T-helper 2 cell treated with Interferon-gamma antibody and Interleukin-4, amounts not matched to agents 5 μg/mL and 100 μg/mL, for 36 hours (primary cell): ENCODE data around the gene RAB11FIP5.
"Not testable (repeated sequence)": the region's sequence is repeated elsewhere in the genome, so short reads cannot be mapped to it uniquely, and the experiment has no call there.

Source experiments
- DNase-seq: peaks from one replicate; pipeline ENCODE4 v3.0.0; 2021; ENCODE audit warnings: low spot score
- H3K27ac Mint-ChIP-seq: one replicate; pipeline ENCODE4 v1.8.0; 2021; ENCODE audit warnings: mild to moderate bottlenecking, mixed read lengths
- H3K27me3 Mint-ChIP-seq: one replicate; pipeline ENCODE4 v1.8.0; 2021; ENCODE audit warnings: low read depth, mixed read lengths
- H3K36me3 Mint-ChIP-seq: one replicate; pipeline ENCODE4 v1.8.0; 2021; ENCODE audit warnings: low read depth, mixed read lengths
- H3K4me1 Mint-ChIP-seq: one replicate; pipeline ENCODE4 v1.8.0; 2021; ENCODE audit warnings: low read depth, mixed read lengths
- H3K4me3 Mint-ChIP-seq: one replicate; pipeline ENCODE4 v1.8.0; 2022; ENCODE audit warnings: mild to moderate bottlenecking, moderate library complexity, mixed read lengths
- H3K9me3 Mint-ChIP-seq: one replicate; pipeline ENCODE4 v1.8.0; 2021; ENCODE audit warnings: mixed read lengths

RAB11FIP5 gene

DNA sequence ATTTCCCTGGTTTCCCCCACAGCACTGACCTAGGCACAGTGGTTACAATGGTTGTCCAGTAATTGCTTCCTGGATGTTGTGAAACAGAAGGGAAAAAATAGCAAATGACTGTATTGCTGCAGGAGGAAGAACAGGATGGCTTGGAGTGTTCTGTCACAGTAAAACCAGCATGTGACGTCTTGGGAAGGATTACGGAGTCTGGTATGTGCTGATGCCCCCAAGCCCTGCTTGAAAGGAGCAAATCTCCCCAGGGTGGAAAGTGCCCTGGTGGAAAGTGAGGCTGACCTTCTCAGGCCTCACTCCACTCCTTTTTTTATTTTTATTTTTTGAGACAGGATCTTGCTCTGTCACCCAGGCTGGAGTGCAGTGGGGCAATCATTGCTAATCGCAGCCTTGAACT is 7.8 kb downstream of the RAB11FIP5 start:
- Mint-ChIP-seq H3K27me3 (no peaks in the 10 kb centered on the region), H3K36me3 (no peaks in the 10 kb centered on the region), H3K4me3 (no peak overlapping the region), H3K27ac (no peak overlapping the region), H3K4me1 (peaks cover 27% of the 10 kb centered on the region), H3K9me3 (no peaks in the 10 kb centered on the region)
- no peak for DNase-seq

DNA sequence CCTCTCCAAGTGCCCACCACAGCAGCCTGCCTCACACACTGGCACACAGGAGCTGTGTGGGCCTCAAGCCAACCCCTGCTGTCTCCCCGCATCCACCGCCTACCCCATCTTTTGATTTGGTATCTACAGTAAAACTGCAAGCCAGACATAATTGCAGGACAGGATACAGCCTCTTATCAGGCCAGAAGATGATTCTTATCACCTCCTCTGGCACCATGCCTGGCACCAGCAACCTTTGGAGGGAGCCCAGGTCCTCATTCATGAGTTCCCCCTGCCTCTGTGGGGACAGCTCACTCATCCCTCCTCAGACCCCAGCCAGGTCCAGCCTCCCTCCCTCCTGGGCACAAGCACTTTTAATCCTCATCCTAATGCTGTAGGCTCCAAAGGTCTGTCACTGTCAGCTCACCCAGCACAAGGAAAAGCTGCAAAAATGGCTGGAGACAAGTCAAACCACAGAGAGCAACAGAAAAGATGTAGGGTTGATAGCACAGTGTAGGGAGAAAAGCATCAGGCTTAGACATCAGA is 9.7 kb downstream of the RAB11FIP5 start:
- H3K4me1 Mint-ChIP-seq, result peaks cover 23% of the 10 kb centered on the region
- peak overlapping the region; percentile 2 for H3K4me3 Mint-ChIP-seq
- H3K9me3 Mint-ChIP-seq, result no peaks in the 10 kb centered on the region
- no peaks in the 10 kb centered on the region for H3K36me3 Mint-ChIP-seq
- peak overlapping the region; percentile 74 for H3K27ac Mint-ChIP-seq
- no peak for DNase-seq
- H3K27me3 Mint-ChIP-seq, result no peaks in the 10 kb centered on the region

DNA sequence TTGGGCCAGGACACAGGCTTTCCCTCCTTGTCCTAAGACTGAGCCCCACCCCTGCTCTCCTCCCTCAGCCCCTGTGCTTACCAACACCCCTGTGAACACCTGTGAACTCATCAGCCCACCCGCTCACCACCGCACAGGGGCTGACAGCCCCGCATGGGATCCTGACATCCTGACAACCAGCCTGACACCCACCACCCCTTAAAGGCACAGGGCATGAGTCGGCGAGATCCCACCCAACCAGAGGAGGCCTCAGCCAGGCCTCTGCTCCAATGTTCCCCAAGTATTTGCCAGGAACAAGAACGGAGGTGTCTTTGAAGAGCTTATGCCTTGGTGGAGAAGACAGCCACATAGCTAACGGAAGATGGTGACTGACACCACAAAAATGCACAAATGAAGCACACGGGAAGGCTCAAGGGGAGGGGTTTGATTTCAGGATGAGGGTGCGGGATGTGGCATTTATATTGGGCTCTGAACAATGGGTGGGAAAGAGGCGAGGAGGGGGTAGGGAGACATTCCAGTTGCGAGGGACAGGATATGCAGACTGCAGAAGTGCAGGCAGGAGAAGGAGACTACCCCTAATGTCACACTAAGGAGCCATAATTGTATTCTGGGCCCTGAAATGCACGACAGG is 11.0 kb downstream of the RAB11FIP5 start:
- peaks cover 16% of the 10 kb centered on the region for H3K4me1 Mint-ChIP-seq
- H3K27me3 Mint-ChIP-seq, result no peaks in the 10 kb centered on the region
- no peaks in the 10 kb centered on the region for H3K9me3 Mint-ChIP-seq
- no peak overlapping the region for H3K27ac Mint-ChIP-seq
- no peak overlapping the region for H3K4me3 Mint-ChIP-seq
- no peak for DNase-seq
- H3K36me3 Mint-ChIP-seq, result no peaks in the 10 kb centered on the region

DNA sequence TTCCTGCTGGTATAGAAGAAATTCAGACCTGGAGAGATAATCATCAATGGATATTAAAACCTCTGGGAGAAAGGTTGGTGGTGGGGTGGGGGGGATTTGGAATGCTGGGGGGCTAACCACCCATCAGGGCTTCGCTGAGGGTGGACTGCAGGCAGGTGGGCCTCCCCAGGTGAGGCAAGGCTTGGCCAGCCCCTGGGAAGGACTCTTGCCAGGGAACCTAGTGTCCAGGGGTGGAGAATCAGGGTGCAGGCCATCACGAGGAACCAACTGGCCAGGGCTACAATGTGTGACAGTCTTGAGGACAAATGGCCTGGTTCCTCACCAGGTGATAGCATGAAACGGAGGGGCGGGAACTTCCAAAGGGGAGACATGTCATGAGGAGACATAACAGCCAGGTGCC is 11.8 kb downstream of the RAB11FIP5 start:
- no peak overlapping the region for H3K27ac Mint-ChIP-seq
- H3K4me1 Mint-ChIP-seq, result peaks cover 16% of the 10 kb centered on the region
- no peak overlapping the region for H3K4me3 Mint-ChIP-seq
- H3K27me3 Mint-ChIP-seq, result no peaks in the 10 kb centered on the region
- no peaks in the 10 kb centered on the region for H3K36me3 Mint-ChIP-seq
- DNase-seq, result no peak
- no peaks in the 10 kb centered on the region for H3K9me3 Mint-ChIP-seq

DNA sequence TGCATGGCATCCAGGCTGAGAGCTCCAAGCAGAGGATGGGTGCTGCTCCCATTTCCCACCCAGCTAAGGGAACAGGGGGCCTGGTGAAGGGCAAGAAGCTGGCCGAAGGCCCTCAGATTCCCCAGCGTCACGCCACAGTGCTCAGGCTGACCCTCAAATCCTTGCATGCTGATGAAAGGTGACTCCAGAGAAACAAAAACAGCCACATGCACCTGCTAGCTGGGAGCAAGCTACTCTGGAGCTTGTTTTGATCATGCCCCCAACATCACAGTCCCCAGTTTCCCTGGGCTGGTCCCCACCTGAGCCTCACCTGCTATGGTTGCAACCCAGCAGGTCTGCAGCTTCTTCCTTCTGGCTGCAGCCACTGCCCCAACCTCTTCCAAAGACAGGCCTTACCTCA is 13.3 kb downstream of the RAB11FIP5 start:
- H3K27ac Mint-ChIP-seq, result no peak overlapping the region
- no peaks in the 10 kb centered on the region for H3K27me3 Mint-ChIP-seq
- DNase-seq, result no peak
- peaks cover 16% of the 10 kb centered on the region for H3K4me1 Mint-ChIP-seq
- no peaks in the 10 kb centered on the region for H3K9me3 Mint-ChIP-seq
- H3K4me3 Mint-ChIP-seq, result no peak overlapping the region
- no peaks in the 10 kb centered on the region for H3K36me3 Mint-ChIP-seq

DNA sequence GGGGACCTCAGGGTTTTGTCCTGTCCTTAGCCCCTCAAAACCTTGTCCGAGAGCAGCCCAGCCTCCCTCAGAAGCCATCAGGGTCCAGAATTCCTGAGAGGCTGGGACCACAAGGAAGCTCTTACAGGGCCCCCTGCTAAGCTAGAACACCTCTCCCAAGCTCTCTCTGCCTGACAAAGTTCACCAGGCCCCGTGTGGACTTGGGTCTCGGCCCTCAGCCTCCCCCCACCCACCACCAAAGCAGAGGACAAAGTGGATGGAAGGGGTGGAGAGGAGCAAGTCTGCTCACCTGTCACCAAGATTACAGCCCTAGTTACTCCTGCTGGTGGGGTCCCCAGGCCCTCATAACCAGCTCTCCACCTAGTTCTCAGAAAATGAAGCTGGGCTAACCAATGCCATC is 16.8 kb downstream of the RAB11FIP5 start:
- Mint-ChIP-seq H3K4me3 (no peak overlapping the region), H3K9me3 (no peaks in the 10 kb centered on the region), H3K27me3 (no peaks in the 10 kb centered on the region), H3K36me3 (no peaks in the 10 kb centered on the region), H3K4me1 (no peaks in the 10 kb centered on the region), H3K27ac (no peak overlapping the region)
- DNase-seq, result no peak

DNA sequence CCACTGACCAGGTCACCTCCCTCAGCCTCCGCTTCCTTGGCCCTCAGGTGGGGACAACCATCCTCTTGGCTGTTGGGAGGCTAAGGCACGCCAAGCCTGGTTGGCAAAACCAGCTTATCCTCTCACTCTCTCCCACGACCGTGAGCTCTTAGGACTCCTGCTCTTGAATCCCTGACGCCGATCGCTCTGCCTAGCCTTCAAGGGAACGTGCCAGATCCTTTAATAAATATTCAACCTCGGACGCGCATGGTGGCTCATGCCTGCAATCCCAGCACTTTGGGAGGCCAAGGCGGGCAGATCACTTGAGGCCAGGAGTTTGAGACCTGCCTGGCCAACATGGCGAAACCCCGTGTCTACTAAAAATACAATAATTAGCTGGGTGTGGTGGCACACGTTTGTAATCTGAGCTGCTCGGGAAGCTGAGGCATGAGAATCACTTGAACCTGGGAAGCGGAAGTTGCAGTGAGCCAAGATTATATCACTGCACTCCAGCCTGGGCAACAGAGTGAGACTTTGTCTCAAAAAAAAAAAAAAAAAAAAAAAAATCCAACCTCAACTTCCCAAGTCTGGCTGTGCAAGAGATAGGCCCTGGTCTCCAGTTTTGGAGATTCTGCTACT is 19.0 kb downstream of the RAB11FIP5 start:
- not testable (repeated sequence) for DNase-seq, H3K4me3 Mint-ChIP-seq, H3K36me3 Mint-ChIP-seq, H3K27ac Mint-ChIP-seq, H3K4me1 Mint-ChIP-seq, H3K27me3 Mint-ChIP-seq, H3K9me3 Mint-ChIP-seq

DNA sequence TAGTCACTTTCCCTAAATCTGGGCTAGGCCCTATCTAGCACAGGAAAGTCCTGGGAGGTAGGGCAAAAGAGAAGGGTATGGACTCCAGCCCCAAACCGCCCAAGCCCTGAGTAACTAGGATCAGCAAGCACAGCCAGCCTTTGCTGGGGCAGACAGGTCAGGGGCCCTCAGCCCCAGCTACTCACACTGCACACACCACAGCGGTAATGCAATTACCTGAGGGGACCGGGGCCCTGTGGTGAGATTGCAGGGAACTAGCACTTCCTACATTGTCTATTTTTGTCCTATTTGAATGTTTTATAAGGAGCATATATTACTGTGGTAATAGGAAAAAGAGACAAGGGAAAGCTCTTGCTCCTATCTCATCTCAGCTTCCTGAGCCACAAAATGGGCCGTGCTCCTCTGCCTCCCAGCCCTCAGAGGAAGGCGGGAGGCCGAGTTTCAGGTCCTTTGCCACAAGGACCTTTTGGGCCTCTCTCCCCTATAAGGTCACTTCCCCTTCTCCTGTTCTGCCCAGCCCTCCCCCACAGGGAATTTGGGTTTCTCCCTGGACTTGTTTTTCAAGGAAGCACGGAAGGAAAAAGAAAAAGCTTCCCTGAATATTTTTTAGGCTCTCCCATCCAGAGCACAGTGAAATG is 20.5 kb downstream of the RAB11FIP5 start:
- Mint-ChIP-seq H3K27ac (no peak overlapping the region), H3K4me1 (no peaks in the 10 kb centered on the region), H3K9me3 (no peaks in the 10 kb centered on the region)

DNA sequence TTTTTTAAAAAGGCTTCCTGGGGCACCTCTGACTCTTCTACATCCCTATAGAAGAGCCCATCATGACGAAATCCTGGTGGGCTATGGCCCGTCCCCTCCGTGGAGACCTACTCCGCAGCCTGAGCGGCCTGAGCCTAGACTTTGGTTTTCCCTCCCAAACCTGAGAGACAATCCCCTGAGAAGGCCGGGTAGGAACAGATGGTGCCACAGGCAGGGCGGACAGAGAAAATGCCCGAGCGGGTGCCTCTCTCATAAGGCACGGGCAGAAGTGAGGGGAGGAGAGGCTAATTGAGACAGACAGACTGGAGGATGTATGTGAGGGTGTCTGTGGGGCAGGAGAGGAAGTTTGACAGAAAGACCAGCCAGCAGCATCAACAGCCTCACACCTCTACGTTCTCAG is 21.1 kb downstream of the RAB11FIP5 start:
- Mint-ChIP-seq H3K27me3 (no peaks in the 10 kb centered on the region), H3K27ac (no peak overlapping the region), H3K4me3 (no peak overlapping the region), H3K36me3 (no peaks in the 10 kb centered on the region), H3K9me3 (no peaks in the 10 kb centered on the region), H3K4me1 (no peaks in the 10 kb centered on the region)
- DNase-seq, result no peak

More for the DNA sequence above, 20.5 kb downstream of the RAB11FIP5 start:
- DNase-seq, result no peak
- Mint-ChIP-seq H3K27me3 (no peaks in the 10 kb centered on the region), H3K4me3 (no peak overlapping the region), H3K36me3 (no peaks in the 10 kb centered on the region)

DNA sequence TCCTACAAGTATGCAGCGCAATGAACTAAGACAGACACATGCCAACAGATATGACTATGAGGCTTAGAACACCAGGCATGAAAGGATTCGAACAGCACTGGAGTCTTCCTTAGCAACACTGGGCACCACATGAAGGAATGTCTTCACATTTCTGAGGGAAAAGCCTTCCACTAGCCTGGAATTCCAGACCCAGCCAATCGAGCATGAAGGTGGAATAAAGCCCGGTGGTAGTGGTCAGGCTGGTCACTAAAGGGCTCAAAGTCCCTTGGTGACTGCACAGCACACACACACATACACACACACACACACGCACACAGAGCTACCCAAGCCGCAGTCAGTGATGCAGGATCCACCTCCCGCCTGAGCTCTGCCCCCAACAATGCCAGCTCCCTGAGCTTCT is 21.6 kb downstream of the RAB11FIP5 start:
- Mint-ChIP-seq H3K27ac (no peak overlapping the region), H3K4me1 (no peaks in the 10 kb centered on the region), H3K4me3 (no peak overlapping the region), H3K36me3 (no peaks in the 10 kb centered on the region), H3K9me3 (no peaks in the 10 kb centered on the region), H3K27me3 (no peaks in the 10 kb centered on the region)
- DNase-seq, result no peak

DNA sequence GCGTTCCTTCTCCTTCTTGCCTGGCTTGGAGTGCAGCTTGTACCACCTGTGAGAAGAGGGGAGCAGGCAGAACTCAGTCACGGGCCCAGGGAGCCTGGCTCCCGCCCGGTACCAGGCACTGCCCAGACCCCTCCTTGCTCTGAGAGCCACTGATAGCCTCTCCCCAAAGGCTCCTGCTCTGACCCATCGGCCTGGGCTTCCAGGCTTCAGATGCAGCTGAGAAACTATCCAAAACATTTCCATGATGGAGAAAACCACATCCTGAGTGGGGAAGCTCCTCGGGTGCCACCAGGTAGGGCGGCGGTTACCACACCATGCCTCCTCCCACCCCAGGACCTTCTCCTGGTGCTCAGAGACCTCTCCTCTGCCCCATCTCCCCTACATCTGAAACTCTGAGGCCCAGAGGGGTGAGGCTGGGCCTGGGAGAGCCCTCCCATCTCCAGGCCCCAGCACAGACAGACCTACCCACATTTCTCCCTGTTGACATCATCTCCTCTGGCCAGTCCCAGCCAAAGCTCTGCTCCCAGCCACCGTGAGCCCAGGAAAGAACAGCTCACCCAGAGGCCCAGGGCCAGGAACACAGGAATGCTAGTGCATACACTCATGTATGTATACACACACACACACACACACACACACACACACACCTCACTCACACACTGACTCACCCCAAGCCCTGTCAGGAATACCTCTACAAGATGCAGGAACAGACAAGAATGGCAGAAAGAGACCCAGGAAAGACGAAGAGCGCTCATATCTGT is 23.3 kb downstream of the RAB11FIP5 start:
- H3K27ac Mint-ChIP-seq, result peak overlapping the region; percentile 7
- no peaks in the 10 kb centered on the region for H3K27me3 Mint-ChIP-seq
- H3K4me3 Mint-ChIP-seq, result no peak overlapping the region
- no peak for DNase-seq
- H3K9me3 Mint-ChIP-seq, result no peaks in the 10 kb centered on the region
- H3K36me3 Mint-ChIP-seq, result no peaks in the 10 kb centered on the region
- peaks cover 2% of the 10 kb centered on the region for H3K4me1 Mint-ChIP-seq

DNA sequence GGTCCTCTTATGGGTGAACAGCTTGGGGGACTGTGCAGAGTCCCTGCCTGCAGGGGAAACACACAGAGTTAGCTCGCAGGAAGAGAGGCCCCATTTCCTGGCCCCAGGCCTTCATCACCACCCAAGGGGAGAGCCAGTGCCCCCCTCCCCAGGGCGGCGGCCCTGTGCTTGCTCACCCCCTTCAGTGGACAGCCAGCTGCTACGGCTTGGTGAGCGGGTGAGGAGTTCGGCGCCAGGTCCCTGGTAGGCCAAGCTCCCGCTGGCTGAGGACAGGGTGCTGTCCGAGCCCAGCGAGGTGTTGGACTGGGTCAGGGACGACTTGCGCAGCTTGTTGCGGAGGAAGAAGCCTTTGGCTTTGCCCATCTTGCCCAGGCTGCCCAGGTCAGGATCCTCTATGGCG is 24.0 kb downstream of the RAB11FIP5 start:
- no peaks in the 10 kb centered on the region for H3K36me3 Mint-ChIP-seq
- H3K4me1 Mint-ChIP-seq, result peaks cover 2% of the 10 kb centered on the region

DNA sequence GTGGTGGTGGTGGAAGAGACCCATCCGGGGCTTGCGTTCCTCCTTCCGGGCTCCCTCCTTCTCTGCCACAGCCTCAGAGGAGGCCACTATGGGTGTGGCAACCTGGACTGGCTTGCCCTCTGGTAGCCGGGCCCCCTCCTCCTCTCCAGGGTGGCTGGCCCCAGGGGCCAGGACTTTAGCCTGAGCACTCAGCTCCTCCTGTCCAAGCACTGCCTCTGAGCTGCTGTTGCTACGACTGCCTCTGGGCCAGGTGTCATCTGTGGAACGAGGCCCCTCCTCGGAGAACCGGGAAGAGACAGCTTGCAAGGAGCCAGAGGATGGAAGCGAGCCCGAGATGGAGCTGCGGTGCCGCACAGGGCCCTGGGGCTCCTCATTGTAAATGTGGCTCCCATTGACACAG is 24.5 kb downstream of the RAB11FIP5 start:
- Mint-ChIP-seq H3K36me3 (no peaks in the 10 kb centered on the region), H3K27me3 (no peaks in the 10 kb centered on the region), H3K4me1 (peaks cover 2% of the 10 kb centered on the region), H3K27ac (no peak overlapping the region), H3K9me3 (no peaks in the 10 kb centered on the region), H3K4me3 (no peak overlapping the region)
- DNase-seq, result no peak

More for the DNA sequence above, 24.0 kb downstream of the RAB11FIP5 start:
- no peaks in the 10 kb centered on the region for H3K27me3 Mint-ChIP-seq
- DNase-seq, result no peak
- no peak overlapping the region for H3K27ac Mint-ChIP-seq
- H3K4me3 Mint-ChIP-seq, result no peak overlapping the region
- H3K9me3 Mint-ChIP-seq, result no peaks in the 10 kb centered on the region

DNA sequence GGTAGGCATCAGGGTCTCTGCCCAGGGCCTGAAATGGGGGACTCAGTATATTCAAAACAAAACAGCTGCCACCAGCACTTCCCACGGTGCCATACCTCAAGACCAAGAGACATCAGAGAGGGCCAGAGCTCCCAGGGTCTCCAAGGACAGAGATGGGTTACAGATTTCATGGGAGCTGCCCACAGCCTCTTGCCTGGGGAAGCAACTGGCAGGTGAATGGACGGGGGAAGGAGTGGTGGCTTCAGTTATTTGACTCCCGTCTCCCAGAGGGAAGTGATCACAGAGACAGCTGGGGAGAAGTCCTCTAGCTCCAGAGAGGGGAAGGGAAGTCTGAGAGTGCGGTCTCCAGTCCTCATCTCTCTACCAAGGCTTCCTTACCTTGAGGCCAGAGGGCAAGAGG is 25.4 kb downstream of the RAB11FIP5 start:
- Mint-ChIP-seq H3K36me3 (no peaks in the 10 kb centered on the region), H3K4me3 (no peak overlapping the region), H3K27me3 (no peaks in the 10 kb centered on the region), H3K9me3 (no peaks in the 10 kb centered on the region), H3K4me1 (peaks cover 2% of the 10 kb centered on the region), H3K27ac (no peak overlapping the region)
- DNase-seq, result no peak
